Mucosa of rectum (tissue), 2 donors: ENCODE data around the gene SMIM29.
"Not testable (repeated sequence)": the region's sequence is repeated elsewhere in the genome, so short reads cannot be mapped to it uniquely, and the experiment has no call there.

Source experiments
- H3K27ac ChIP-seq, 2 donors: one replicate each; pipeline ENCODE4 v1.7.0; 2013; ENCODE audit warnings: inconsistent platforms in 2 of 2, low read depth in 2 of 2, low read length in 2 of 2
- H3K27me3 ChIP-seq, 2 donors: one replicate each; pipeline ENCODE4 v1.7.0; 2013; ENCODE audit warnings: low read length in 2 of 2; ENCODE audit not compliant: control insufficient read depth in 2 of 2, insufficient read depth in 2 of 2
- H3K36me3 ChIP-seq, 2 donors: one replicate each; pipeline ENCODE4 v1.7.0; 2013; ENCODE audit warnings: low read length in 2 of 2; ENCODE audit not compliant: control insufficient read depth in 2 of 2, insufficient read depth in 2 of 2
- H3K4me1 ChIP-seq, 2 donors: one replicate each; pipeline ENCODE4 v1.7.0; 2013; ENCODE audit warnings: low read length in 2 of 2, mild to moderate bottlenecking in 1 of 2; ENCODE audit not compliant: control insufficient read depth in 2 of 2, insufficient read depth in 2 of 2
- H3K4me3 ChIP-seq, 2 donors: one replicate each; pipeline ENCODE4 v1.7.0; 2013; ENCODE audit warnings: low read length in 2 of 2
- H3K9ac ChIP-seq, 2 donors: one replicate each; pipeline ENCODE4 v1.7.0; 2013; ENCODE audit warnings: low read length in 2 of 2, low read depth in 1 of 2, mild to moderate bottlenecking in 1 of 2
- H3K9me3 ChIP-seq, 2 donors: one replicate each; pipeline ENCODE4 v1.7.0; 2013; ENCODE audit warnings: low read length in 2 of 2; ENCODE audit not compliant: control insufficient read depth in 2 of 2
- donor health status: healthy.
- donor health status: Normal muscosa, but diverticular disease.

The SMIM29 gene

DNA sequence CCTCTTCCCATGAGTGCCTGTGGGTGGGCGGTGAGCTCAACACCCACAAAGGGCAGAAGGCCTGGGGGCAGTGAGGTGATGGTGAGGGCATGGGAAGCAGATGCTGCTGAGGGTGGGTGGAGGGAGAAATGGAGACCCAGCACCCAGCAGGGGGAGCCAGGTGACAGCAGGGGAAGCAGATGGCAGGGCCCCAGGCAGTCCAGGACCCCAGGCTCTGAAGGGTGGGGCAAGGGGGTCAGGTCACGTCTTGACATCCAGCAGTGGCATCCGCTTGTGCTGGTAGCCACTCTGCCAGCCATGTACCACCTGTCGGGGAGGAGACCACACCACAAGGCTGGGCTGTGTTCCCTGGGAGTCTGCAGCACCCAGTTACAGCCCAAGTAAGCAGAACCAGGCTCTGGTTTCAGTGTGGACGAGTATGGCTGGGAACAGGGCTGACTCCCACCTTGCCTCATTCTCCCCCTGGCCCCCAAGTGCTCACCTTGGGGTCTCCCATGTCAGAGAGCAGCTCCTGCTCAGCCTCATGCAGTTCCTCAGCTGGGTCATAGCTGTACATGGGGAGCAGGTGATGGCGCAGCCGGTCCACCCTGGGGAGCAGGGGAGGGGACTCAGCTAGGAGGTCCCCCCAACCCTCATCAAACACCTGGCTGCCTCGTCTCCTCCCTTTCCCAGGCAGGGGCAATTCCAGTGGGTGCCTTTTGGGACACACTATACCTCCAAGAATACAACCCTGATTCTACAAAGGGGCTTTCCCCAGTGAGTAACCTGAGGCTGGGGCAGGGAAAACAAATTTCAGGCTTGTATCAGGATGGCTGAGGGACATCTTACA lies 2.0 kb downstream of the SMIM29 start:
- peaks cover 6 to 8% of the 10 kb centered on the region in 2 donors for H3K36me3 ChIP-seq
- H3K9ac ChIP-seq, result no peak overlapping the region
- no peaks in the 10 kb centered on the region for H3K27me3 ChIP-seq
- H3K4me1 ChIP-seq, result peaks cover 14 to 19% of the 10 kb centered on the region in 2 donors
- H3K9me3 ChIP-seq, result no peaks in the 10 kb centered on the region
- H3K4me3 ChIP-seq, result no peak overlapping the region
- H3K27ac ChIP-seq, result no peak overlapping the region

DNA sequence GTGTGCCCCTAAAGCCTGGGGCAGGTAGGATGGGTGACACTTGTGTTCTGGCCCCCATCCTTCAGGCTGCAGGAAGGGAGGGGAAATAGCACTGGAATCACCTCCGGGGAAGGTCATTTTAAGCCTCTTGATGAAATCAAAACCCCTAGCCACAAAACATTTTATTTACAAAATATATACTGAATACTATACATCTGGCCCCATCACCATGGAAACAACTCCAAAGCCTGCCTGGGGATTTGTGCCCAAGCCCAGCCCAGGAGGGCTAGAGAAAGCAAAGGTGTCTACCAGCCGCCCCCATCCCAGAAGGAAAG lies 2.6 kb downstream of the SMIM29 start:
- no peak overlapping the region for H3K9ac ChIP-seq
- no peaks in the 10 kb centered on the region for H3K27me3 ChIP-seq
- no peak overlapping the region for H3K27ac ChIP-seq
- H3K36me3 ChIP-seq, result peaks cover 10 to 14% of the 10 kb centered on the region in 2 donors
- H3K9me3 ChIP-seq, result no peaks in the 10 kb centered on the region
- peaks cover 14 to 19% of the 10 kb centered on the region in 2 donors for H3K4me1 ChIP-seq
- no peak overlapping the region for H3K4me3 ChIP-seq

DNA sequence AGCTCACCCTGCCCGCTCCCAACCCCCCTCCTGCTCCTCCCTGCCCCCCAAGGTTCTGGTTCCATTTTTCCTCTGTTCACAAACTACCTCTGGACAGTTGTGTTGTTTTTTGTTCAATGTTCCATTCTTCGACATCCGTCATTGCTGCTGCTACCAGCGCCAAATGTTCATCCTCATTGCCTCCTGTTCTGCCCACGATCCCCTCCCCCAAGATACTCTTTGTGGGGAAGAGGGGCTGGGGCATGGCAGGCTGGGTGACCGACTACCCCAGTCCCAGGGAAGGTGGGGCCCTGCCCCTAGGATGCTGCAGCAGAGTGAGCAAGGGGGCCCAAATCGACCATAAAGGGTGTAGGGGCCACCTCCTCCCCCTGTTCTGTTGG lies 3.1 kb downstream of the SMIM29 start:
- not testable (repeated sequence) for H3K9ac ChIP-seq, H3K4me3 ChIP-seq, H3K9me3 ChIP-seq, H3K27ac ChIP-seq, H3K27me3 ChIP-seq
- Histone ChIP-seq H3K4me1 (peaks cover 14 to 19% of the 10 kb centered on the region in 2 donors), H3K36me3 (peaks cover 12 to 18% of the 10 kb centered on the region in 2 donors)

DNA sequence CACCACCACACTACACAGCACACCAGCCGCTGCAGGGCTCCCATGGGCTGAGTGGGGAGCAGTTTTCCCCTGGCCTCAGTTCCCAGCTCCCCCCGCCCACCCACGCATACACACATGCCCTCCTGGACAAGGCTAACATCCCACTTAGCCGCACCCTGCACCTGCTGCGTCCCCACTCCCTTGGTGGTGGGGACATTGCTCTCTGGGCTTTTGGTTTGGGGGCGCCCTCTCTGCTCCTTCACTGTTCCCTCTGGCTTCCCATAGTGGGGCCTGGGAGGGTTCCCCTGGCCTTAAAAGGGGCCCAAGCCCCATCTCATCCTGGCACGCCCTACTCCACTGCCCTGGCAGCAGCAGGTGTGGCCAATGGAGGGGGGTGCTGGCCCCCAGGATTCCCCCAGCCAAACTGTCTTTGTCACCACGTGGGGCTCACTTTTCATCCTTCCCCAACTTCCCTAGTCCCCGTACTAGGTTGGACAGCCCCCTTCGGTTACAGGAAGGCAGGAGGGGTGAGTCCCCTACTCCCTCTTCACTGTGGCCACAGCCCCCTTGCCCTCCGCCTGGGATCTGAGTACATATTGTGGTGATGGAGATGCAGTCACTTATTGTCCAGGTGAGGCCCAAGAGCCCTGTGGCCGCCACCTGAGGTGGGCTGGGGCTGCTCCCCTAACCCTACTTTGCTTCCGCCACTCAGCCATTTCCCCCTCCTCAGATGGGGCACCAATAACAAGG lies 3.6 kb downstream of the SMIM29 start:
- not testable (repeated sequence) for H3K4me3 ChIP-seq, H3K27me3 ChIP-seq, H3K27ac ChIP-seq, H3K9ac ChIP-seq, H3K9me3 ChIP-seq
- peaks cover 14 to 19% of the 10 kb centered on the region in 2 donors for H3K4me1 ChIP-seq
- H3K36me3 ChIP-seq, result peaks cover 12 to 18% of the 10 kb centered on the region in 2 donors

DNA sequence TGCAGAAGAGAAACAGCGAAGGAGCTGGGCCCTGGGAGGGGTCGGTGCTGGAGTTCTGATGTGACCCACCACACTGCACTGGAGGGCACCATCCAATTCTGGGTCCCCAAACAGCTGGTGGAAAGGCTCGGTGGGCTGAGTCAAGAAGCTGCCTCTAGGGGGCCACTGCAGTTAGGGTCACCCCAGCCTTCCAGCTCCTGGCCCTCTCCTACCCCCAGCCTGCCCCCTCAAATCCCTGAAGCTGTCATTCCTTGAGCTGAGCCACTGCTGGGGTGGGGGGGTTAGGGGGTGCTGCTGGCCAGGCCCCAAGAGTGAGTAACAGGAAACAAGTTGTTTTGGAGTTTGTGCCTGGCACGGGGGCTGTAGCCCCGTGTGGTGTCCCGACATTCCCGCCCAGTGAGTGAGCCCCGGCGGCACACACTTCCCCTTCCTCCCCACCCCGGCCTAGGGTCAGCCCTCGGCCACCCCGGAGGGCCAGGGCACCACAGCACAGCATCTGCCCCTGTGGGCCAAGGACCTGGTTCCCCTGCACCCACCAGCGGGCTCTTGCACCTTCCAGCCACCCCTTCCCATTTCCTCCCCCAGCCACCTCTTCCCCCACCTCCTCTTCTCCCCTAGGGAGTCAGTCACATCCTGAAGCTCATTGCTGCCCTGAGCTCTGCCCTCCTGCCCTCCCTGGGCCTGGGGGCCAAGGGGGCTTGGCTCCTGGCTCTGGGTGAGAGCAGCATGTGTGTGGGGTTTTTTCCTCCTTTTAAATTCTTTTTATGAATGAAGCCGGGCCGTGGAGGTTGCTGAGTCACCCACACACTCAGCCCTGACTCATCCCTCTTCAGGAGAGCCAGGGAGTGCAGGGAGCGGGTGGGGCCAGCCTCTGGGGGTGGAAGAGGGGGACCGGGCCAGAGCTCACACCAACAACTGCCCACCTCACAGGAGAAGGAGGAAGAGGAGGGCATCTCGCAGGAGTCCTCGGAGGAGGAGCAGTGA lies 4.6 kb downstream of the SMIM29 start:
- Histone ChIP-seq H3K9ac (no peak overlapping the region), H3K4me1 (peaks cover 14% of the 10 kb centered on the region in 2 donors), H3K27me3 (no peaks in the 10 kb centered on the region), H3K9me3 (no peaks in the 10 kb centered on the region), H3K4me3 (no peak overlapping the region), H3K27ac (no peak overlapping the region), H3K36me3 (peaks cover 12 to 18% of the 10 kb centered on the region in 2 donors)

DNA sequence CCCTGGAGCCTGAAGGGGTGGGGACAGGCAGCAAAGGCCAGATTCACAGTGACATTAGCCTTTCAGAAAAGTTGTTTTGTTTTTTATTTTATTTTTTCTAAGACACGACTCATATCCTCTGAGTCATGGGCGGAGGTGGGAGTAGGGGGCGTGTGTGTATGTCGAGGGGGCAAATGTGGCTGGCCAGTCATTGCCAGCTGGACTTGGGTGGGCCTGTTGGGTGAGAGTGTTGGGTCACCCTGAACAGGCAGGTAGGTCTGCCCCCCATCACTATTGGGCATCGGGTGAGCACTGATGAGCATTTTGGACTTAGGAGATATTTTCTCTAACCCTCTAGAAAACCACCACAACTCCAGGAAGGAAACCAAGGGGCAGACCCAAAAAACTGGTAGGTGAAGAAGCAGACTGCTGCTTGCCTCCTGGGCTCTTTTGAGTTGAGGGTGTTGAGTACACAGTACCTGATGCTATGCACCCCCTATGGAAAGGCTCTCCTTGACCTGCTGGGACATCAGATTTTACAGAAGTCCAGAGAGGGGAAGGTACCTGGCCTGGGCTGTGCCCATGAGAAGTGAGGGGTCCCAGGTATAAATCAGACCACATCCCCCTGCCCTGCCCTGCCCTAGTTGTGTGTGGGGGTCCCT lies 5.6 kb downstream of the SMIM29 start:
- Histone ChIP-seq H3K36me3 (peaks cover 12 to 18% of the 10 kb centered on the region in 2 donors), H3K9me3 (no peaks in the 10 kb centered on the region), H3K4me3 (no peak overlapping the region), H3K4me1 (peaks cover 14% of the 10 kb centered on the region in 2 donors), H3K27me3 (no peaks in the 10 kb centered on the region), H3K9ac (no peak overlapping the region), H3K27ac (no peak overlapping the region)

DNA sequence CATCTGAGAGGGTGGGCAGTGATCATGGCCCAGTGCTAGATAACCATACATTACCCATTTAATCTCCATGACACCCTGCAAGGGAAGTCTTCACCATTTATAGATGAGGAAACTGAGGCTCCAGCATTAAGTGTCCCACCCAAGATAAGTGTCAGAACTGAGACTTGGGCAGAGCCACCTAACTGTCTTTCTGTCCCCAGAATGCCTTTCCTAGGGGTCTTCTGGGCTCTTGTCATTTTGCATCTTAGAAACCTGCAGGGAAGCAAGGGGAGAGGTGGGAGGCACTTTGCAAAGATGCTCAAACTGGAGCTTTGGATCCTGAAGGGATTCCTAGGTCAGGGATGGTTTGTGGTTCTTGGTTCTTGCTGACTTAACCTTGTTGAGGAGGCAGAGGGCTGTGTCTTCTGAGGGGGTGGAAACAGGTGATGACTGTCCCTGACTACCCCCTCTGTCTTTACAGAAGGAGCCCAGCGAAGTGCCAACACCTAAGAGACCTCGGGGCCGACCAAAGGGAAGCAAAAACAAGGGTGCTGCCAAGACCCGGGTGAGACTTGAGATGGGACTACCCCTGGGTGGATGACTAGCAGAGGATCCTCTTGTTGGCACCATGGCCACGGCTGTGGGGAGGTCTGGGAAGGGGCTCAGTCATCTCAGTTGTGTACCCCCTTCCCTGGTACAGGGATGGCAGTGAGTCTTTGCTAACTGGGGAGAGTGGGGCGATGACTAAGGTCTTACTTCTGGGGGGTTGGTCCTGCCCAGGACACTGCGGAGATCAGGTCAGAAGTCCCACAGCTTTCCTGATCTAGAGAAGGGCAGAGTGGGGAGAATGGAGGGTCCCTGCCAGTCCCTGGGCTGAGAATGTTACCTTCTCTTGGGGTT lies 6.3 kb downstream of the SMIM29 start:
- Histone ChIP-seq H3K27ac (no peak overlapping the region), H3K4me1 (peaks cover 9 to 15% of the 10 kb centered on the region in 2 donors), H3K4me3 (no peak overlapping the region), H3K27me3 (no peaks in the 10 kb centered on the region), H3K36me3 (peaks cover 12 to 18% of the 10 kb centered on the region in 2 donors), H3K9me3 (no peaks in the 10 kb centered on the region), H3K9ac (no peak overlapping the region)

DNA sequence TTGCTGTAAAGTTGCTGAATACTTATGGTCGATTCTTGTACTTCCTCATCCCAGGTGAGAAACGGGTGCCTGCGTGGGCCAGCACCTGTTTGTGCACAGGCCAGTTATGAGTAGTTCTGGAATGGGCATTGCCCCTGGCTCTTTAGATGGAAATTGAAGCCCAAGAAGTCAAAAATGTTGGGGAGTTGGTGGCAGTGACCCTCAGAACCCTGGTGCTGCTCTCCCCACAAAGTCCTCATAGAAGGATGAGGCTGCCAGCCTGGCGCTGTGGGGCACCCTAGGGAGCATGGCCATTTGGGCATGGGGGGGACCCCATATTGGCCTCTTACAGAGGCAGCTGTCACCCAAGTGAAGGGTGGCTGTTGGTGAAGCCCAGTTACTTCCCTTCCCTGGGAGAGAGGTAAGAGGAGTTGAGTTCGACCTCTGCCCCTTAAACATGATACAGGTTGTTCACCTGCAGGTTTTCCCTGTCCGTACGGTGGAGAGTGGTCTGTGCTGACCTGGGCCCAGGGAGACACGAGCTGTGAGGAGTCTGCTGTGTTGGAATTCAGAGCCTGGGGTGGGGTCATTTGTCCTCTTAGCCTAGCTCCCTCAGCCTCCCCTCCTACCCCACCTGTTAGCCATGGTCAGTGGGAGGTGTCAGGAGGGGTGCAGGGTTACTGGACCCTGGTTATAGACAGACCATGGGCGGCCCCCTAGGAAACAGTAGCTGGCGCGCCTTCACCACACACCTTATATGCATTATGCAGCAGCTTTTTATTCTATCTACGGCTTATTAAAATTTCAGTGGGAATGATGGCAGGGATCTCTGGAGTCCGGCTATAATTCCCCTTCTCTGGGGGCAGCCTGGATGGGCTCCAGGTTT lies 7.2 kb downstream of the SMIM29 start:
- H3K27ac ChIP-seq, result no peak overlapping the region
- no peaks in the 10 kb centered on the region for H3K27me3 ChIP-seq
- H3K4me3 ChIP-seq, result no peak overlapping the region
- no peak overlapping the region for H3K9ac ChIP-seq
- H3K36me3 ChIP-seq, result peaks cover 12 to 18% of the 10 kb centered on the region in 2 donors
- H3K9me3 ChIP-seq, result no peaks in the 10 kb centered on the region
- H3K4me1 ChIP-seq, result peaks cover 9 to 15% of the 10 kb centered on the region in 2 donors
